ENCODE results near the gene IL1B. TPM values are rescaled to one million over a fixed set of nuclear protein-coding genes. Genes with fewer than 3 reads are reported as not detected.

Gene IL1B
- total and polyA plus RNA-seq, 2 of the 8 experiments (the other 6 are each of a cell fraction or from before 2014, with no cell fraction given) = not detected

DNA sequence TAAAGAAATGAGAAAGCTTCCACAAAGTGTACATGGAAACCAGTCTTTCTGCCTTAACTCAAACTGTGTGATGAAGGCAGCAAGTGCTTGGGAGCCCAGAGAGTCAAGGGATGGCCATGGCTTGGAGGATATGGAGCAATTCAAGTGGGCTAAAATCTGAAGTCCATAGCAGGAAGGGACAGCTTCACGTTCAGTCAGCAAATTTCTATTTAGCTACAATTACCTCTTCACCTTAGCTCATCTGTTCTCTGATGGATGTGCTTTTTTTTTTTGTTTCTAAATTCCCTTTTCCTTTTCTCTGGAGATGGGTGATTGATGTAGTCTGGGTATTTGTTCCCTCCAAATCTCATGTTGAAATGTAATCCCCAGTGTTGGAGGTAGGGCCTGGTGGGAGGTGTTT lies 47.4 kb downstream of the IL1B start:
- FAIRE-seq = no peak
- H4K8ac ChIP-seq (ENCODE audit: extremely low read depth, insufficient read depth, low read length) = no peak overlapping the region
- H2BK12ac ChIP-seq (ENCODE audit: low read depth, low read length) = no peak overlapping the region
- H3K4me1 ChIP-seq (replicated peaks in 1 of 4; ENCODE audit: control insufficient read depth in 3 of 4, insufficient read depth in 4 of 4, low read length in 3 of 4) = peaks cover 1 to 13% (median 7%) of the 10 kb centered on the region in 4 experiments; a peak in 6 of 7 replicates
- 81% methylated on average over 1 of the region's 1 CpG; no CpG with 5 or more reads in 1 of the 2 experiments for WGBS, 2 experiments (ENCODE audit: extremely low coverage in 1 of 2, insufficient coverage in 1 of 2, insufficient read length in 1 of 2, insufficient replicate concordance in 2 of 2, low coverage in 1 of 2, low lambda C conversion rate in 2 of 2, missing lambda C conversion rate in 1 of 2)
- no peak overlapping the region for H2BK15ac ChIP-seq (ENCODE audit: low read length)
- no peak overlapping the region for H3K4me3 ChIP-seq (ENCODE audit: extremely low read depth in 1 of 4, insufficient read depth in 2 of 4, low read depth in 3 of 4, low read length in 4 of 4)
- H3K79me2 ChIP-seq (ENCODE audit: control insufficient read depth in 1 of 2, insufficient read depth in 2 of 2, low read length in 2 of 2) = no peaks in the 10 kb centered on the region
- H3K56ac ChIP-seq (replicated peaks; ENCODE audit: insufficient read length, low read depth, low read length) = no peak overlapping the region
- H3K23ac ChIP-seq (ENCODE audit: insufficient read length) = no peak overlapping the region
- H4K91ac ChIP-seq (replicated peaks; ENCODE audit: insufficient read length, low read length) = no peak overlapping the region
- H3K27ac ChIP-seq (ENCODE audit: low read depth, low read length) = no peak overlapping the region
- ChIA-PET CTCF (ENCODE audit: partially characterized antibody) (interaction anchor here (0.7 kb wide), 1 partner anchor 89 kb away, joined by 4 read pairs; no protein-coding TSS in a partner anchor), POLR2A (ENCODE audit: partially characterized antibody) (no interaction called here)
- no peak overlapping the region for H3K9ac ChIP-seq (replicated peaks in 1 of 4; ENCODE audit: extremely low read depth in 1 of 4, low read depth in 3 of 4, low read length in 3 of 4)
- H2BK120ac ChIP-seq (replicated peaks; ENCODE audit: low read depth, low read length) = no peak overlapping the region
- H4K20me1 ChIP-seq (replicated peaks in 1 of 2; ENCODE audit: control insufficient read depth in 1 of 2, insufficient read depth in 2 of 2, low read length in 2 of 2) = no peaks in the 10 kb centered on the region
- no peaks in the 10 kb centered on the region for H3K23me2 ChIP-seq (ENCODE audit: low read depth, low read length)
- H3K4me2 ChIP-seq (ENCODE audit: insufficient read depth in 1 of 2, low read depth in 2 of 2, low read length in 2 of 2) = no peak overlapping the region
- H3K4ac ChIP-seq (replicated peaks; ENCODE audit: insufficient read length, low read depth, low read length) = no peak overlapping the region
- no peaks in the 10 kb centered on the region for H3K36me3 ChIP-seq (ENCODE audit: control insufficient read depth in 2 of 4, insufficient read depth in 4 of 4, low read length in 3 of 4)
- no peak overlapping the region for H2BK5ac ChIP-seq (ENCODE audit: low read depth, low read length)
- H3K14ac ChIP-seq (ENCODE audit: insufficient read length) = no peak overlapping the region
- no peak overlapping the region for H2AFZ ChIP-seq (ENCODE audit: low read length)
- no peak overlapping the region for H4K5ac ChIP-seq (ENCODE audit: insufficient read length, low read depth, low read length)
- H3K79me1 ChIP-seq (ENCODE audit: low read depth, low read length) = no peaks in the 10 kb centered on the region
- DNase-seq (ENCODE audit: low read depth in 1 of 2, low spot score in 2 of 2) = no peak
- no peak overlapping the region for H2BK20ac ChIP-seq (ENCODE audit: low read length)
- peaks cover 0 to 3% of the 10 kb centered on the region in 2 experiments; a peak in 1 of 4 replicates for H3K9me3 ChIP-seq (ENCODE audit: insufficient read depth in 2 of 2, low read depth in 1 of 2, low read length in 1 of 2)
- H2AK5ac ChIP-seq (ENCODE audit: low read depth, low read length) = no peak overlapping the region
- H3K27me3 ChIP-seq (replicated peaks in 1 of 4; ENCODE audit: control insufficient read depth in 3 of 4, extremely low read depth in 1 of 4, insufficient read depth in 3 of 4, low read length in 3 of 4) = no peaks in the 10 kb centered on the region
- H3K18ac ChIP-seq (ENCODE audit: extremely low read depth, low read length) = no peak overlapping the region
- no peak for TF ChIP-seq SIN3A (conservative IDR thresholded peaks at IDR 0.05 in 1 of 2, IDR thresholded peaks at IDR 0.05 in 1 of 2; ENCODE audit: low read depth in 1 of 2, low read length in 2 of 2)
- TF ChIP-seq, protein P1, sequence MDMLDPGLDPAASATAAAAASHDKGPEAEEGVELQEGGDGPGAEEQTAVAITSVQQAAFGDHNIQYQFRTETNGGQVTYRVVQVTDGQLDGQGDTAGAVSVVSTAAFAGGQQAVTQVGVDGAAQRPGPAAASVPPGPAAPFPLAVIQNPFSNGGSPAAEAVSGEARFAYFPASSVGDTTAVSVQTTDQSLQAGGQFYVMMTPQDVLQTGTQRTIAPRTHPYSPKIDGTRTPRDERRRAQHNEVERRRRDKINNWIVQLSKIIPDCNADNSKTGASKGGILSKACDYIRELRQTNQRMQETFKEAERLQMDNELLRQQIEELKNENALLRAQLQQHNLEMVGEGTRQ (IDR thresholded peaks at IDR 0.05; ENCODE audit: low read length) = no peak
- no peak for TF ChIP-seq POLR2A (IDR thresholded peaks at IDR 0.05; ENCODE audit: control extremely low read depth in 1 of 2, low read depth in 2 of 2, low read length in 2 of 2)
- TF ChIP-seq HDAC2 (IDR thresholded peaks at IDR 0.05; ENCODE audit: borderline replicate concordance in 1 of 2, low read depth in 2 of 2, low read length in 2 of 2) = no peak

Measured in H1 (cell line).